ENCODE measurements around the gene CAPN2.

The CAPN2 gene

DNA sequence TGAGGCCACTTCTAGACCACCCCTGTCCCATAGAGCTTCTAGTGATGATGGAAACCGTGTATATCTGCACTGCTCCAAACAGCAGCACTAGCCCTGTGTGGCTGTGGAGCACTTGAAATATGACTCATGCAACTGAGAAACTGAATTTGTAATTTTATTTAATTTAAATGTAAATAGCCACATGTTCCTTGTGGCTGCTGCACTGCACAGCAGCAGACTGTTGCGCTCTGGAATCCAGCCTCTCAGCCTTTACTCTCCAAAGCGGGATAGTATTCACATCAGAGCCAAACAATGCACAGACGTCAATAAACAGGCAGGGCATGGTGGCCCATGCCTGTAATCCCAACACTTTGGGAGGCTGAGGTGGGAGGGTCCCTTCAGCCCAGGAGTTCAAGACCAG lies 12.0 kb downstream of the CAPN2 start (continued):
- TF ChIP-seq, protein P1, sequence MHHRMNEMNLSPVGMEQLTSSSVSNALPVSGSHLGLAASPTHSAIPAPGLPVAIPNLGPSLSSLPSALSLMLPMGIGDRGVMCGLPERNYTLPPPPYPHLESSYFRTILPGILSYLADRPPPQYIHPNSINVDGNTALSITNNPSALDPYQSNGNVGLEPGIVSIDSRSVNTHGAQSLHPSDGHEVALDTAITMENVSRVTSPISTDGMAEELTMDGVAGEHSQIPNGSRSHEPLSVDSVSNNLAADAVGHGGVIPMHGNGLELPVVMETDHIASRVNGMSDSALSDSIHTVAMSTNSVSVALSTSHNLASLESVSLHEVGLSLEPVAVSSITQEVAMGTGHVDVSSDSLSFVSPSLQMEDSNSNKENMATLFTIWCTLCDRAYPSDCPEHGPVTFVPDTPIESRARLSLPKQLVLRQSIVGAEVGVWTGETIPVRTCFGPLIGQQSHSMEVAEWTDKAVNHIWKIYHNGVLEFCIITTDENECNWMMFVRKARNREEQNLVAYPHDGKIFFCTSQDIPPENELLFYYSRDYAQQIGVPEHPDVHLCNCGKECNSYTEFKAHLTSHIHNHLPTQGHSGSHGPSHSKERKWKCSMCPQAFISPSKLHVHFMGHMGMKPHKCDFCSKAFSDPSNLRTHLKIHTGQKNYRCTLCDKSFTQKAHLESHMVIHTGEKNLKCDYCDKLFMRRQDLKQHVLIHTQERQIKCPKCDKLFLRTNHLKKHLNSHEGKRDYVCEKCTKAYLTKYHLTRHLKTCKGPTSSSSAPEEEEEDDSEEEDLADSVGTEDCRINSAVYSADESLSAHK (tag by site-specific recombination; IDR thresholded peaks at IDR 0.05): no peak
- TF ChIP-seq ZNF24 (tag by site-specific recombination; IDR thresholded peaks at IDR 0.05) (0 out of 2 replicates have a peak, but pooled peaks have one; percentile 33), TRIM28 (IDR thresholded peaks at IDR 0.05; ENCODE audit: borderline replicate concordance, low read length) (no peak), ZFHX2 (tag by site-specific recombination; conservative IDR thresholded peaks at IDR 0.05) (no peak), ZNF521 (tag by site-specific recombination; IDR thresholded peaks at IDR 0.05) (no peak), ZNF174 (tag by site-specific recombination; IDR thresholded peaks at IDR 0.05) (no peak), ZSCAN30 (tag by site-specific recombination; IDR thresholded peaks at IDR 0.05) (no peak)

GRCh38 chr1:223725578-223725977 lies 13.2 kb downstream of the CAPN2 start:
- no peaks in the 10 kb centered on the region for H3K9me3 ChIP-seq (ENCODE audit: control insufficient read depth, insufficient read depth, low read depth, low read length)
- no peak for TF ChIP-seq KLF17 (tag by site-specific recombination; IDR thresholded peaks at IDR 0.05)
- no peak for TF ChIP-seq ZNF394 (tag by site-specific recombination; IDR thresholded peaks at IDR 0.05; ENCODE audit: borderline replicate concordance)
- TF ChIP-seq ZNF202 (tag by site-specific recombination; IDR thresholded peaks at IDR 0.05; ENCODE audit: borderline replicate concordance): no peak
- TF ChIP-seq KLF10 (tag by site-specific recombination; IDR thresholded peaks at IDR 0.05): no peak
- no peak for TF ChIP-seq GLIS2 (tag by site-specific recombination; IDR thresholded peaks at IDR 0.05)
- TF ChIP-seq MZF1 (tag by site-specific recombination; IDR thresholded peaks at IDR 0.05; ENCODE audit: borderline replicate concordance): no peak
- TF ChIP-seq, protein P1 (tag by site-specific recombination; IDR thresholded peaks at IDR 0.05): no peak
- no peak overlapping the region for H3K27ac ChIP-seq (ENCODE audit: extremely low read depth, low read depth, low read length)
- CTCF ChIA-PET: interaction anchor here (0.7 to 2.3 kb wide), 3 partner anchors 14 to 30 kb away, joined by 3 to 8 read pairs (median 4); partner anchors contain the start of gene CAPN2
- POLR2A ChIA-PET: no interaction called here
- H3K4me3 ChIP-seq (ENCODE audit: low read depth, low read length): no peak overlapping the region
- H3K4me1 ChIP-seq (ENCODE audit: control insufficient read depth, insufficient read depth, low read length): peaks cover 18% of the 10 kb centered on the region
- H3K36me3 ChIP-seq (ENCODE audit: control insufficient read depth in 2 of 2, insufficient read depth in 1 of 2, low read length in 2 of 2): peaks cover 11 to 33% of the 10 kb centered on the region in 2 experiments; a peak in 2 of 3 replicates

DNA sequence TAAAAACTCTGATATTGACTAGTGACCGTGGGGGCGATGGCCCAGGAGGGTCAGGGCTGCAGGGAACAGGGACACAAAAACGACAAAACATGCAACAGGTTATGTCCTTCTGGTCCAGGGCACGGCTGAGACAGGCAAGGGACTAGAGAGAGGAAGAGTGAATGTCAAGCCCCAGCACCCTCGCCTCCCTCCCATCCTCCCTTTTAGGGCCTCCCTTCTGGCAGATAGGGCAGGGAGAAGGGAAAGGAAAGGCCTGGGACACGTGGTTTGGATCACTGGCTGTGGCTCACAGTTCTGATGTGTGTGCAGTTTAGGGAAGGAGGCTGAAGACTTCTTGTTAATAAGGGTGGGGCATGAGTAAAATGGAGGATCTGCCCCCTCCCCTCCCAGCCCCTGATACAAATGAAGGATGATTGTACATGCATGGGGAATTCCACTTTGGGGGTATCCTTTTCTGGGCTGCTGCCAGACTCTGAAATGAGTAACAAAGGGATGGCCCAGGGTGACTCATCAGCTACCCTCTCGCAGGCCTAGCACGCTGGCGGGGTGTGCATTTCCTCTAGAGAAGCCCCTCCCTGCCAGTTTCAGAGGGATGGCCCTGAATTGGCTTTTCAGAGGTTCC lies 14.2 kb downstream of the CAPN2 start:
- POLR2A ChIA-PET: interaction anchor here (1.3 kb wide), 1 partner anchor 8 kb away, joined by 4 read pairs; no protein-coding TSS in a partner anchor
- H3K4me3 ChIP-seq (ENCODE audit: low read depth, low read length): no peak overlapping the region
- H3K27ac ChIP-seq (ENCODE audit: extremely low read depth, low read depth, low read length): peak overlapping the region; percentile 1
- CTCF ChIA-PET: interaction anchor here (1.0 to 3.2 kb wide), 3 partner anchors 12 to 23 kb away, joined by 4 to 23 read pairs (median 8); partner anchors contain the start of gene CAPN2
- no peaks in the 10 kb centered on the region for H3K9me3 ChIP-seq (ENCODE audit: control insufficient read depth, insufficient read depth, low read depth, low read length)
- peaks cover 6 to 26% of the 10 kb centered on the region in 2 experiments; a peak in 2 of 3 replicates for H3K36me3 ChIP-seq (ENCODE audit: control insufficient read depth in 2 of 2, insufficient read depth in 1 of 2, low read length in 2 of 2)
- peaks cover 27% of the 10 kb centered on the region for H3K4me1 ChIP-seq (ENCODE audit: control insufficient read depth, insufficient read depth, low read length)
- TF ChIP-seq ZNF24 (tag by site-specific recombination; IDR thresholded peaks at IDR 0.05) (peak; percentile 91), ZNF843 (tag by site-specific recombination; IDR thresholded peaks at IDR 0.05) (no peak), ZNF132 (tag by site-specific recombination; IDR thresholded peaks at IDR 0.05; ENCODE audit: borderline replicate concordance) (no peak), KLF10 (tag by site-specific recombination; IDR thresholded peaks at IDR 0.05) (peak; percentile 45), KLF8 (tag by site-specific recombination; IDR thresholded peaks at IDR 0.05) (peak; percentile 76; the same call in 1 of the 2 replicates), ZNF624 (tag by site-specific recombination; IDR thresholded peaks at IDR 0.05) (no peak), ZNF792 (tag by site-specific recombination; IDR thresholded peaks at IDR 0.05) (no peak), YY2 (tag by site-specific recombination; IDR thresholded peaks at IDR 0.05) (no peak), ZNF23 (tag by site-specific recombination; IDR thresholded peaks at IDR 0.05; ENCODE audit: borderline replicate concordance) (no peak), ZNF501 (tag by site-specific recombination; IDR thresholded peaks at IDR 0.05) (peak; percentile 72), ZFP41 (tag by site-specific recombination; IDR thresholded peaks at IDR 0.05; ENCODE audit: borderline replicate concordance) (no peak), ZBTB21 (tag by site-specific recombination; IDR thresholded peaks at IDR 0.05) (peak; percentile 47; the same call in 1 of the 2 replicates), ZNF623 (tag by site-specific recombination; IDR thresholded peaks at IDR 0.05) (no peak), GLIS2 (tag by site-specific recombination; IDR thresholded peaks at IDR 0.05) (peak; percentile 48)
- TF ChIP-seq, protein P2, sequence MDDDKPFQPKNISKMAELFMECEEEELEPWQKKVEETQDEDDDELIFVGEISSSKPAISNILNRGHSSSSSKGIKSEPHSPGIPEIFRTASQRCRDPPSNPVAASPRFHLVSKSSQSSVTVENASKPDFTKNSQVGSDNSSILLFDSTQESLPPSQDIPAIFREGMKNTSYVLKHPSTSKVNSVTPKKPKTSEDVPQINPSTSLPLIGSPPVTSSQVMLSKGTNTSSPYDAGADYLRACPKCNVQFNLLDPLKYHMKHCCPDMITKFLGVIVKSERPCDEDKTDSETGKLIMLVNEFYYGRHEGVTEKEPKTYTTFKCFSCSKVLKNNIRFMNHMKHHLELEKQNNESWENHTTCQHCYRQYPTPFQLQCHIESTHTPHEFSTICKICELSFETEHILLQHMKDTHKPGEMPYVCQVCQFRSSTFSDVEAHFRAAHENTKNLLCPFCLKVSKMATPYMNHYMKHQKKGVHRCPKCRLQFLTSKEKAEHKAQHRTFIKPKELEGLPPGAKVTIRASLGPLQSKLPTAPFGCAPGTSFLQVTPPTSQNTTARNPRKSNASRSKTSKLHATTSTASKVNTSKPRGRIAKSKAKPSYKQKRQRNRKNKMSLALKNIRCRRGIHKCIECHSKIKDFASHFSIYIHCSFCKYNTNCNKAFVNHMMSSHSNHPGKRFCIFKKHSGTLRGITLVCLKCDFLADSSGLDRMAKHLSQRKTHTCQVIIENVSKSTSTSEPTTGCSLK (tag by site-specific recombination; IDR thresholded peaks at IDR 0.05): no peak

Data from HEK293 (cell line).